Measurements from ENCODE around the gene SCLT1.

Gene SCLT1

DNA sequence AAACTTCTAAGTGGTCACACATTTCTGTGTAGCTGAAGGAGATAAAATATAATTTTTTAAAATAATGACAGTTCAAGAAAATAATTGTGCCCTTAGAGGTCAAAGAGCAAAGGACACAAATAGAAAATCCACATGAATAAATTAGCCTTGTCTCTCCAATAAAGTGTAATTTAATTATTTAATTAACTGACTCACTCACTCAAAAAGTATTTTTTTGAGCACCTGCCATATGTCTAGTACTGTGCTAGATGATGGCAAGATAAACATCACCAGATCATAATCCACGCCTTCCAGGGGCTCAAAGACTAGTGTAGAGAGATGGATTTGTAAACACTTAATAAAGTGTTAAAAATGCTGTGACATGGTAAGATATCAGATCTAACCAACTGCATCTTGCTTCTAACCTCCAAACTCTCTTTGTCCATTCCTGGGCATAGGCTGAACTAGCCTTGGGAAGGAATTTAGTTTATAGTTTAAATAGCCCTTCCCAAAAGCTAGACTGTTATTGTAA lies 112.5 kb downstream of the SCLT1 start:
- TF ChIP-seq, protein P1, sequence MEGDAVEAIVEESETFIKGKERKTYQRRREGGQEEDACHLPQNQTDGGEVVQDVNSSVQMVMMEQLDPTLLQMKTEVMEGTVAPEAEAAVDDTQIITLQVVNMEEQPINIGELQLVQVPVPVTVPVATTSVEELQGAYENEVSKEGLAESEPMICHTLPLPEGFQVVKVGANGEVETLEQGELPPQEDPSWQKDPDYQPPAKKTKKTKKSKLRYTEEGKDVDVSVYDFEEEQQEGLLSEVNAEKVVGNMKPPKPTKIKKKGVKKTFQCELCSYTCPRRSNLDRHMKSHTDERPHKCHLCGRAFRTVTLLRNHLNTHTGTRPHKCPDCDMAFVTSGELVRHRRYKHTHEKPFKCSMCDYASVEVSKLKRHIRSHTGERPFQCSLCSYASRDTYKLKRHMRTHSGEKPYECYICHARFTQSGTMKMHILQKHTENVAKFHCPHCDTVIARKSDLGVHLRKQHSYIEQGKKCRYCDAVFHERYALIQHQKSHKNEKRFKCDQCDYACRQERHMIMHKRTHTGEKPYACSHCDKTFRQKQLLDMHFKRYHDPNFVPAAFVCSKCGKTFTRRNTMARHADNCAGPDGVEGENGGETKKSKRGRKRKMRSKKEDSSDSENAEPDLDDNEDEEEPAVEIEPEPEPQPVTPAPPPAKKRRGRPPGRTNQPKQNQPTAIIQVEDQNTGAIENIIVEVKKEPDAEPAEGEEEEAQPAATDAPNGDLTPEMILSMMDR (conservative IDR thresholded peaks at IDR 0.05), result no peak
- no peak overlapping the region for H3K27ac ChIP-seq

- TF ChIP-seq, protein P1 (conservative IDR thresholded peaks at IDR 0.05), result no peak
- H3K27ac ChIP-seq, result no peak overlapping the region
Observed at GRCh38 chr4:128979934-128980333, 113.4 kb downstream of the SCLT1 start.

DNA sequence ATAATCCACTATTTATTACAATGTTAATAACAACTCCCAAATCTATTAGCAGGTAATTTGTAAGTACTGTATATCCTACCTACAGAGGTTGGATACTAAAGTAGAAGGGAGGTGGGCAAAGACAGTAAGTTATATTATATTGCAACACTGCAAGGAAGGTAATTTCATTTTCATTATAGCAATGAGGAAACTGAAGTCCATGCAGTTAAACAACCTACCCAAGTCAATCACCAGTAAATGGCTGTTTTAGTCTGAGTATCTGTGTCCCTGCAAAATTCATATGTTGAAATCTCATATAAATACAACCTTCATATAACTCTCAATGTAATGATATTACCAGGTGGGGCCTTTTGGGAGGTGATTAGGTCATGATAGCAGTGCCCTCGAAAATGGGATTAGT lies 114.4 kb downstream of the SCLT1 start:
- no peak overlapping the region for H3K27ac ChIP-seq
- TF ChIP-seq, protein P1 (conservative IDR thresholded peaks at IDR 0.05), result no peak

DNA sequence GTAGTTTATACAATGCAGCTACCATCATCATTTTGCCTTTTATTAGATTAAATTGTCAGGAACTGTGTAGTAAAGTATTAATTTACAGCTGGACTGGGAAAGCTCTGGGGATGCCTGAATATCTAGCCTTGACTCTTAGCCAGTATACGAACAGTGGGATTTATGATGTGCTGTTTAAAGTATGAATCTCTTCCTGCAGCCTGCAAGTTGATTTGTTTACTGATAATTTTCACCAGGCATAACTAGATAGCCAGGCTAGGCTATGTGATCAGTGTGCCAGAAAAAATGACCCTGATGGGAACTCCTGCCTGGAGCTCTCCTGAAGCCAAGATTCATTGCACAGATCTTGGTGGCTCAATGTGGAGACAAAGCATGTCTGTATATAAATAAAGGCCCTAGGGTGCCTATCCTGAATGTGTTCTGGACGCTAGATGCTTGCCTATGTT lies 119.2 kb downstream of the SCLT1 start:
- TF ChIP-seq, protein P1 (conservative IDR thresholded peaks at IDR 0.05), result no peak
- peak overlapping the region; percentile 59 for H3K27ac ChIP-seq

- H3K27ac ChIP-seq, result peak overlapping the region; percentile 59
- TF ChIP-seq, protein P1 (conservative IDR thresholded peaks at IDR 0.05), result no peak
Observed at GRCh38 chr4:128973384-128973783, 120.0 kb downstream of the SCLT1 start.

DNA sequence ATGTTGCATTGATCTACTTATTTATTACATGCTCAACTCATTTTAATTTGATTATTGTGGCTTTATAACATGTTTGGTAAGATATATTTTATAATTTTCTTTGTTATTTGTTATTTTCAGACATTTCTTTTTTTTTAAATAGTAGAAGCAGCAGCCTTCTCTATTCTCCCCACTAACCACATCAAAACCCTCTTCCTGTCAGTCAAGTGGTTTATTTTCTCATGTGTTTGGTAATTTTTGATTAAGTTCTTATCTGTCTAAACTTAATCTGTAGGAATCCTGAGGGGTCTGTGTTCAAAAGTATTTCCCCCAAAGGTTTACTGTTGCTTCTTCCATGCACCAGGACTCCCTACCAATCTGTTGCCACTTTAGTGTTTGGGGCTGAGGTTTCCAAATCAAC lies 131.9 kb downstream of the SCLT1 start:
- TF ChIP-seq, protein P1 (conservative IDR thresholded peaks at IDR 0.05), result no peak
- no peak overlapping the region for H3K27ac ChIP-seq

DNA sequence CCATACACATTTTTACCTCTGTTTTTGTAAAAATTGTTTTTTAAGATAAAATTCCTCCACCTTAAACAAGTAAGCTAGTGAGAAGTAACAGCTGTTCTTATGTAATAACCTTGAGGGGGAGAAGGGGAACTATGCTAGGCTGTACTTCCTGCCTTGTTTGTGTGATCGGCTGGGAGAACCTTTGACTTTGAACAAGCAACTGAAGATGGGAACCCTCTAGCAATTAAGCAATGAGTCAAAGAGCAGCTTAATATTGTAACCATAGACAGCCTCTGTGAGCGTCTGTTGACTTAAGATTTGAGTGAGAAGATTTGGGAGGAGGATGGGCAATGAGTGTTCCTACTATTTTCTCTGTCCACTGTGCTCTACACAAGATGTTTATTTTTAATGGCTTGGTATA lies 135.1 kb downstream of the SCLT1 start:
- H3K27ac ChIP-seq, result no peak overlapping the region

More for the DNA sequence above, 135.1 kb downstream of the SCLT1 start:
- TF ChIP-seq, protein P1 (conservative IDR thresholded peaks at IDR 0.05), result no peak

Data from VCaP (cell line).